ENCODE results near the gene KRT26. TPM values are rescaled to one million over a fixed set of nuclear protein-coding genes. Genes with fewer than 3 reads are reported as not detected.
"Not testable (repeated sequence)": the region's sequence is repeated elsewhere in the genome, so short reads cannot be mapped to it uniquely, and the experiment has no call there.

Gene KRT26
- total RNA-seq (2014; rRNA removed; shearing (Covaris generic)): not detected in 2 replicates

- no peak for DNase-seq (ENCODE audit: low read depth)
Observed at GRCh38 chr17:40772101-40772500, at the start of gene KRT26. Gene KRT26, minus strand, starts transcription at chr17:40772201. Its CDS starts 88 bp downstream, at chr17:40772113.

- no peak for DNase-seq (ENCODE audit: low read depth)
Observed at GRCh38 chr17:40821536-40821935, 49.5 kb upstream of the KRT26 start.

DNA sequence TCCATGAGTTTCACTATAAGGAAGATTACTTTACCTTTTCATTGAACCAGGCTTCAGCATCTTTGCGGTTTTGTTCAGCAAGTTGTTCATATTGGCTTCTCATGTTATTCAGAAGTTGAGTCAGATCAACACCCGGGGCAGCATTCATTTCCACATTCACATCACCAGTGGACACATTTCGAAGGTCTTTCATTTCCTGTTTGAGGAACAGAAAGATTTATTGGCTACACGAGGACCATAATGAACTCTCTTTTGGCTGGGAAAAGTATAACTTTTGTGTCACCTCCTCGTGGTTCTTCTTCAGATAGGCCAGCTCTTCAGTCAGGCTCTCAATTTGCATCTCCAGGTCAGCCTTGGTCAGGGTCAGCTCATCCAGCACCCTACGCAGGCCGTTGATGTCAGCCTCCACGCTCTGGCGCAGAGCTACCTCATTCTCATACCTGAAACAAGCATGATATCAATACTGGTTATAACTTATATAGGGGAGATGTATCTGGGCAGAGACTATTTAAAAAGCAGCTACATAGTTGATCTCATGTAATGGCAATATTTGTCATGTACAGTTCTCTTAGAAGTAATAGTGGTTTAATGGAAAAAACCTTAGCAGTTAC, 48.3 kb upstream of the KRT26 start:
- DNase-seq (ENCODE audit: low read depth): peak; percentile 54

GRCh38 chr17:40819528-40820125, 47.6 kb upstream of the KRT26 start:
- peak; percentile 31 for DNase-seq (ENCODE audit: low read depth)

GRCh38 chr17:40818733-40819527, 46.9 kb upstream of the KRT26 start:
- DNase-seq (ENCODE audit: low read depth): peak; percentile 81

- no peak for DNase-seq (ENCODE audit: low read depth)
Observed at GRCh38 chr17:40818343-40818732, 46.3 kb upstream of the KRT26 start.

DNA sequence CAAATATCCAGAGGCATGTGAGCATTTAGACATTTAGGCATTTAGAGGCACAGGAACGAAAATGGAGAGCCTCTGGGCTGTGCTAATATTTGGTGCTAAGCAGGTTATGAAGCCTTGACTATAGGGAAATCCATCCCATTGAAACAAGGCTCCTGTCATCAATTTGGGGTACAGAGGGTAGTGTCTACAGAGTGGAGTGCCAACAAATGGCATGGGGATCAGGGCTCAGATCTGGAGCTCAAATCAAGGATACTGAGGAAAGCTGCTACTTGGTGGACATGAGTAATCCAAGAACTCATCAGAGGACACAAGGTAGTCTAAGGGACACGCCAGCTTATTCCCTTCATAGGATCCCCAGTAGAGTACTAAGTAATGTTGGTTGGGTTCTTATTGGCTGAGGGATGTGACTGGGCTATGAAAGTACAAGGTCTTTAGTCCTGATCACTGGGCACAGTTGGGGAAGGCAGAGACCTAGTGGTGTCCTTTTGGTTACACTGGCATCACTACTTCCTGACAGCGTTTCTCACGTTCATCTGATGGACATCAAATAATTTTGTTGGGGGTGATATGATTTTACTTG, 45.2 kb upstream of the KRT26 start:
- no peak for DNase-seq (ENCODE audit: low read depth)

- DNase-seq (ENCODE audit: low read depth): no peak
Observed at GRCh38 chr17:40816569-40816968, 44.6 kb upstream of the KRT26 start.

- DNase-seq (ENCODE audit: low read depth): no peak
Observed at GRCh38 chr17:40815381-40815780, 43.4 kb upstream of the KRT26 start.

- not testable (repeated sequence) for DNase-seq (ENCODE audit: low read depth)
Observed at GRCh38 chr17:40814657-40815056, 42.7 kb upstream of the KRT26 start.

GRCh38 chr17:40813804-40814203, 41.8 kb upstream of the KRT26 start:
- DNase-seq (ENCODE audit: low read depth): peak; percentile 70

GRCh38 chr17:40812639-40813038, 40.6 kb upstream of the KRT26 start:
- no peak for DNase-seq (ENCODE audit: low read depth)

DNA sequence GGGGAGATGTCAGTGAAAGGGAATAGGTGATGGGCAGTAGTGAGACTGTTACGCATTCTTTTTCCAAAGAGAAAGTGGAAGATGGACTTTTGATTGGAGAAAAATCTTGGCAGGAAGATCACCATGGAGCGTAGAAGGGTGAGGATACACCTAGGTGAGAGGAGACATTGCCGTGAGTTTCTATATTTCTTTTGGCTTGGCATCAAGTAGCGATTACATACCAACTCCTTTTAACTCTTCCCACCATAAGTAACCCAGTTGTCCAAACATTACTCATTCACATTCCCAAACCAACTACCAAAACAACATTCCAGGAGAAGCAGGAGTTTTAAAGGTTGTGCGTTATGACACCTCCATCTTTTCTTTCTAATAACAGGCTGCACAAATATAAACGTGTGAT, 38.5 kb upstream of the KRT26 start:
- peak; percentile 13 for DNase-seq (ENCODE audit: low read depth)

- DNase-seq (ENCODE audit: low read depth): no peak
Observed at GRCh38 chr17:40809721-40810421, 37.9 kb upstream of the KRT26 start.

GRCh38 chr17:40806131-40806530, 34.1 kb upstream of the KRT26 start:
- no peak for DNase-seq (ENCODE audit: low read depth)

DNA sequence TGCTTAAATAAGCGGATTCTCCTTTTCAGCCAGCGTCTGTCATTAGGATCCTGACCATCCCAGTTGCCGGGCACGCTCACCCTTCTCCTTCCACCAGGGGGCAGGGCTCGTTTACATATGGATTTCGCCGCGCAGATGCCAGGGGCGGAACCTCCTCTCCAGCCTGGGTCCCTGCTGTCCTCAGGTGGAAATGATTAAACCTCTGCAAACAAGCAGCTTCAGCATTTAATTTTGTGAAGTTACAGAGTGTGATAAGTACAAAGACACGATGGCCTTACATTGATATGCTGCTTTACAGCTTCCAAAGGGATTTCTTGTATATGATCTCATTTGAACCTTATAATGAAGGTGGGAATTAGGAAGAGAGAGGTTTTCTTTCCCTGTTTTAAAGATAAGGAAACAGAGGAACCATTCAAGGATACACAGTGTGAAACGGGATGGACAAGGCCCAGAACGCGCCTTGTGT, 31.6 kb upstream of the KRT26 start:
- DNase-seq (ENCODE audit: low read depth): peak; percentile 58

DNA sequence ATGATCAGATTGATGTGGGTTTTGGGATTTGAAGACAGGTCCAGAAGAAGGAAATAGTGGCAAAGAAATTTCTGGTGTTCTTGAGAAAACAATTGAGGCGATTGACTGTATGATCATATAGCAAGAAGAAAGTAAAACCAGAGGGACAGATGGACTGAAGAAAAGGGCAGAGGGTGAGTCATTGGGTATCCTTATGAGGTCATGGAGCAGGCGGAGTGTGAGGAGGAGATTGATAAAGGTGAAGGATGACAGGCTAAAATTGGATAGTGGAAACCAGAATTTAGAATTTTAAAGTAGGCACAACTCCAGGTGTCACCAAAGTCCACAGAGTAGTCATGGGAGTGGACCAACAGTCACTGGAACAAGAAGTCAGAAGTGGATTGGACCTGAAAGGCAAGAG, 29.2 kb upstream of the KRT26 start:
- no peak for DNase-seq (ENCODE audit: low read depth)

DNA sequence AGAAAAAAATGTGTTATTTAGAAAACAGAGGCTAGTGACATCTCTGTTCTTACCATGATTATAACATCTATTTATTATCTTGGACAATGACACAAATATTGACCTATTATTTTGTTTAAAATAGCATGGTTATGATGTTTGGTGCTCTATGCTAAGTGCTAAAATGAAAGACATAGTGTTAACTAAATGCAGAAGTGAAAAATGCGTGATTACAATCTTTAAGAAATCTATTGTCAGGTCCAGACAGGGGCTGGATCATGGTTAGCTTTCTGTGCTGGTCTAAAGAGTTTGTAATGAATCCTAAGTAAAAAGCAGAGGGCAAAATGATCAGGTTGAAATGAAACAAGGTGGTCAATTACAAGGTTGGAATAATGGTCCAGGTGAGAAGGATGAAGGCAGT, 28.4 kb upstream of the KRT26 start:
- no peak for DNase-seq (ENCODE audit: low read depth)

GRCh38 chr17:40799859-40800258, 27.9 kb upstream of the KRT26 start, which contains the start of gene KRT28:
Gene KRT28, minus strand, starts transcription at chr17:40799959. Its CDS starts 66 bp downstream, at chr17:40799893.
- DNase-seq (ENCODE audit: low read depth): no peak

GRCh38 chr17:40796846-40797245, 24.8 kb upstream of the KRT26 start:
- DNase-seq (ENCODE audit: low read depth): no peak

GRCh38 chr17:40795019-40795667, 23.1 kb upstream of the KRT26 start:
- DNase-seq (ENCODE audit: low read depth): no peak
